H4 (cell line): ENCODE results near the gene SYNJ1. TPM values are rescaled to one million over a fixed set of nuclear protein-coding genes. Genes with fewer than 3 reads are reported as not detected.
"Not testable (repeated sequence)": the region's sequence is repeated elsewhere in the genome, so short reads cannot be mapped to it uniquely, and the experiment has no call there.

Experiments used
- DNase-seq: peaks from one replicate; pipeline ENCODE4 v3.0.0-alpha.2; 2015; ENCODE audit warnings: low spot score
- total RNA-seq: library from RNA; depleted of rRNA; stranded (reverse); fragments of >200 nt; shearing (Covaris generic); gene quantifications from 2 replicates; pipeline ENCODE4 v1.2.3, GENCODE V29; 2014

SYNJ1 gene
- total RNA-seq, 1 experiment from 2014 or later = 5.5 TPM

- DNase-seq = no peak
Measured at GRCh38 chr21:32698286-32698685, 29.5 kb downstream of the SYNJ1 start.

GRCh38 chr21:32695482-32695881 is 32.3 kb downstream of the SYNJ1 start:
- not testable (repeated sequence) for DNase-seq

- DNase-seq = no peak
Measured at GRCh38 chr21:32693581-32693980, 34.2 kb downstream of the SYNJ1 start.

- no peak for DNase-seq
Measured at GRCh38 chr21:32690085-32690484, 37.7 kb downstream of the SYNJ1 start.

GRCh38 chr21:32687643-32688345 is 40.0 kb downstream of the SYNJ1 start:
- DNase-seq = no peak

- DNase-seq = no peak
Measured at GRCh38 chr21:32682696-32683474, 44.9 kb downstream of the SYNJ1 start.

GRCh38 chr21:32674731-32675130 is 53.1 kb downstream of the SYNJ1 start:
- no peak for DNase-seq

- no peak for DNase-seq
Measured at GRCh38 chr21:32674038-32674437, 53.8 kb downstream of the SYNJ1 start.

- DNase-seq = no peak
Measured at GRCh38 chr21:32666258-32666657, 61.6 kb downstream of the SYNJ1 start.

- not testable (repeated sequence) for DNase-seq
Measured at GRCh38 chr21:32664095-32664494, 63.7 kb downstream of the SYNJ1 start.

- DNase-seq = not testable (repeated sequence)
Measured at GRCh38 chr21:32661981-32662380, 65.8 kb downstream of the SYNJ1 start.

GRCh38 chr21:32661026-32661782 is 66.6 kb downstream of the SYNJ1 start:
- not testable (repeated sequence) for DNase-seq

- no peak for DNase-seq
Measured at GRCh38 chr21:32658524-32658923, 69.3 kb downstream of the SYNJ1 start.

- peak; percentile 24 for DNase-seq
Measured at GRCh38 chr21:32653326-32653901, 74.4 kb downstream of the SYNJ1 start.

- no peak for DNase-seq
Measured at GRCh38 chr21:32648165-32648564, 79.6 kb downstream of the SYNJ1 start.

GRCh38 chr21:32645261-32646182 is 82.3 kb downstream of the SYNJ1 start:
- DNase-seq = no peak

GRCh38 chr21:32641710-32642698 is 85.8 kb downstream of the SYNJ1 start:
- no peak for DNase-seq

- DNase-seq = no peak
Measured at GRCh38 chr21:32626621-32627196, 101.1 kb downstream of the SYNJ1 start.

GRCh38 chr21:32618218-32618617 is 109.6 kb downstream of the SYNJ1 start:
- DNase-seq = not testable (repeated sequence)
